Esophagus muscularis mucosa (tissue), 4 donors: ENCODE results near the gene MAP3K2. TPM values are rescaled to one million over a fixed set of nuclear protein-coding genes. Genes with fewer than 3 reads are reported as not detected.
A peak's percentile ranks its signal among the peaks of the same experiment; 100 is the strongest.
"Not testable (repeated sequence)": the region's sequence is repeated elsewhere in the genome, so short reads cannot be mapped to it uniquely, and the experiment has no call there.

Experiments used
- DNase-seq: peaks from one replicate; pipeline ENCODE4 v3.0.0-alpha.2; 2017; ENCODE audit errors: extremely low spot score
- H3K27ac ChIP-seq, 4 donors: fragments of 200-600 bp; sonication (generic); replicated peaks in 1 of 4; 1 replicate in 3 of 4; 2 replicates in 1 of 4; pipeline ENCODE4 v1.5.1; 2016 to 2019; ENCODE audit warnings: mild to moderate bottlenecking in 1 of 4
- H3K27me3 ChIP-seq, 4 donors: fragments of 200-600 bp; sonication (generic); one replicate each; pipeline versions ENCODE4 v1.5.1 to v1.6.0; 2016 to 2019
- H3K36me3 ChIP-seq, 4 donors: fragments of 200-600 bp; sonication (generic); one replicate each; pipeline ENCODE4 v1.5.1; 2016 to 2019
- H3K4me1 ChIP-seq, 4 donors: fragments of 200-600 bp; sonication (generic); one replicate each; pipeline ENCODE4 v1.5.1; 2016 to 2019
- H3K4me3 ChIP-seq, 4 donors: fragments of 200-600 bp; sonication (generic); 1 replicate in 2 of 4; 2 replicates in 2 of 4; pipeline ENCODE4 v1.5.1; 2016 to 2019; ENCODE audit warnings: mild to moderate bottlenecking in 4 of 4, moderate library complexity in 1 of 4
- H3K9me3 ChIP-seq, 4 donors: fragments of 200-600 bp; sonication (generic); 1 replicate in 3 of 4; 2 replicates in 1 of 4; pipeline ENCODE4 v1.5.1; 2016 to 2019
- CTCF ChIP-seq, 3 experiments: fragments of 200-600 bp in 2 of 3; fragments of 450-650 bp in 1 of 3; sonication (generic) in 2 of 3; IDR thresholded peaks; one replicate each; pipeline ENCODE4 v1.5.1; 2017 to 2019; ENCODE audit warnings: antibody characterized with exemption in 3 of 3, mild to moderate bottlenecking in 2 of 3, moderate library complexity in 1 of 3
- EP300 ChIP-seq: sonication (generic); formaldehyde crosslinking; IDR thresholded peaks from one replicate; pipeline ENCODE4 v1.6.1; 2017; ENCODE audit warnings: antibody characterized with exemption
- POLR2A ChIP-seq: fragments of 450-650 bp; IDR thresholded peaks from one replicate; pipeline ENCODE4 v1.6.1; 2017; ENCODE audit warnings: antibody characterized with exemption, moderate library complexity, mild to moderate bottlenecking, low read depth
- POLR2AphosphoS5 ChIP-seq, 2 donors: sonication (generic); formaldehyde crosslinking; IDR thresholded peaks; one replicate each; pipeline ENCODE4 v1.6.1; 2017; ENCODE audit warnings: antibody characterized with exemption in 2 of 2
- WGBS: methylation state at CpG from one replicate; pipeline ENCODE4 v1.1.5; 2018; 5-methylcytosine and 5-hydroxymethylcytosine counted together
- intact Hi-C: fragments of 100-400 bp; cut with DNase I; formaldehyde crosslinking; loops from one replicate; pipeline ENCODE4 v1.15.1; 2023
- total RNA-seq, 4 donors: library from RNA; depleted of rRNA; stranded (reverse); fragments of >200 nt; gene quantifications; one replicate each; pipeline versions ENCODE4 v1.1.0 to v1.2.1, GENCODE V29; 2016

Gene MAP3K2
- total RNA-seq, 4 donors from 2014 or later, result 51.4 to 68.6 (median 66.2) TPM

- Histone ChIP-seq H3K27me3 (peaks cover 0 to 23% (median 6%) of the 10 kb centered on the region in 4 donors), H3K4me3 (no peak overlapping the region), H3K9me3 (no peaks in the 10 kb centered on the region), H3K36me3 (no peaks in the 10 kb centered on the region), H3K27ac (no peak overlapping the region), H3K4me1 (peaks cover 36 to 52% (median 48%) of the 10 kb centered on the region in 4 donors)
- TF ChIP-seq POLR2A (no peak), POLR2AphosphoS5 (IDR thresholded peaks at IDR 0.05) (no peak), CTCF (IDR thresholded peaks at IDR 0.05) (no peak), EP300 (no peak)
- DNase-seq, result no peak
- WGBS, result 80% methylated on average over 3 of the region's 3 CpGs
- intact Hi-C loops, result no loop called here
Observed at GRCh38 chr2:127413200-127413599, 25.4 kb upstream of the MAP3K2 start.

GRCh38 chr2:127411653-127412369 lies 24.0 kb upstream of the MAP3K2 start:
- no peak for DNase-seq
- peak overlapping the region; percentile 78 to 94 (median 80) for H3K27ac ChIP-seq
- no peaks in the 10 kb centered on the region for H3K36me3 ChIP-seq
- intact Hi-C loops, result no loop called here
- H3K4me1 ChIP-seq, result peaks cover 44 to 62% (median 59%) of the 10 kb centered on the region in 4 donors
- H3K9me3 ChIP-seq, result no peaks in the 10 kb centered on the region
- peak overlapping the region in 1 of 4 donors; percentile 1 for H3K4me3 ChIP-seq
- no peak for TF ChIP-seq EP300
- 75% methylated on average over 12 of the region's 12 CpGs for WGBS
- peaks cover 0 to 10% (median 3%) of the 10 kb centered on the region in 4 donors for H3K27me3 ChIP-seq

- Histone ChIP-seq H3K9me3 (no peaks in the 10 kb centered on the region), H3K27ac (peak overlapping the region; percentile 78 to 94 (median 80)), H3K4me3 (peak overlapping the region; percentile 1 to 14 (median 2)), H3K27me3 (peaks cover 0 to 3% (median 0%) of the 10 kb centered on the region in 4 donors), H3K36me3 (no peaks in the 10 kb centered on the region), H3K4me1 (peaks cover 39 to 56% (median 55%) of the 10 kb centered on the region in 4 donors)
- no peak for DNase-seq
- peak in 1 of 2 donors; percentile 62 for TF ChIP-seq POLR2AphosphoS5 (IDR thresholded peaks at IDR 0.05)
- no peak for TF ChIP-seq EP300
- intact Hi-C loops, result no loop called here
- 11% methylated on average over 6 of the region's 6 CpGs for WGBS
Observed at GRCh38 chr2:127410871-127411652, 23.3 kb upstream of the MAP3K2 start.

- H3K27me3 ChIP-seq, intact Hi-C loops, DNase-seq, H3K4me3 ChIP-seq, H3K36me3 ChIP-seq, H3K9me3 ChIP-seq: not testable (repeated sequence)
- 94% methylated on average over 8 of the region's 8 CpGs for WGBS
- H3K4me1 ChIP-seq, result peaks cover 35 to 47% (median 46%) of the 10 kb centered on the region in 4 donors
- peak overlapping the region; percentile 78 to 94 (median 80) for H3K27ac ChIP-seq
Observed at GRCh38 chr2:127409716-127410115, 21.9 kb upstream of the MAP3K2 start.

- intact Hi-C loops, result no loop called here
- DNase-seq, result no peak
Observed at GRCh38 chr2:127408807-127409099, 21.0 kb upstream of the MAP3K2 start.

More at GRCh38 chr2:127408807-127409099, 21.0 kb upstream of the MAP3K2 start:
- 86% methylated on average over 10 of the region's 10 CpGs for WGBS
- Histone ChIP-seq H3K27ac (peak overlapping the region; percentile 92 to 94 (median 94)), H3K4me1 (peaks cover 35 to 47% (median 46%) of the 10 kb centered on the region in 4 donors), H3K27me3 (no peaks in the 10 kb centered on the region), H3K36me3 (no peaks in the 10 kb centered on the region), H3K4me3 (peak overlapping the region; percentile 60 to 64 (median 63)), H3K9me3 (no peaks in the 10 kb centered on the region)
- TF ChIP-seq POLR2A (no peak), CTCF (IDR thresholded peaks at IDR 0.05) (no peak), EP300 (no peak), POLR2AphosphoS5 (IDR thresholded peaks at IDR 0.05) (no peak)
